ENCODE results near the gene PURB.

PURB gene

GRCh38 chr7:44897309-44897708 is 12.0 kb upstream of the PURB start:
- H3K4me3 ChIP-seq (replicated peaks; ENCODE audit: insufficient read depth, low read length), result no peak overlapping the region
- DNase-seq (ENCODE audit: low read depth in 1 of 2, low spot score in 1 of 2), result no peak
- H3K27ac ChIP-seq (replicated peaks), result no peak overlapping the region
- no peaks in the 10 kb centered on the region for H3K27me3 ChIP-seq (ENCODE audit: insufficient read depth, poor library complexity, severe bottlenecking)
- no peak for TF ChIP-seq SPI1 (IDR thresholded peaks at IDR 0.05; ENCODE audit: borderline replicate concordance, low read depth)
- no peak for TF ChIP-seq REST (IDR thresholded peaks at IDR 0.05; ENCODE audit: insufficient replicate concordance, low read depth)
- no peak for TF ChIP-seq GABPA (IDR thresholded peaks at IDR 0.05; ENCODE audit: low read depth)
- no peak for TF ChIP-seq POLR2AphosphoS5 (IDR thresholded peaks at IDR 0.05; ENCODE audit: low read depth)

GRCh38 chr7:44894888-44895580 is 9.7 kb upstream of the PURB start:
- H3K27me3 ChIP-seq (ENCODE audit: insufficient read depth, poor library complexity, severe bottlenecking), result no peaks in the 10 kb centered on the region
- no peak for DNase-seq (ENCODE audit: low read depth in 1 of 2, low spot score in 1 of 2)
- H3K27ac ChIP-seq (replicated peaks), result no peak overlapping the region
- no peak overlapping the region for H3K4me3 ChIP-seq (replicated peaks; ENCODE audit: insufficient read depth, low read length)
- no peak for TF ChIP-seq POLR2AphosphoS5 (IDR thresholded peaks at IDR 0.05; ENCODE audit: low read depth)
- no peak for TF ChIP-seq CTCF (IDR thresholded peaks at IDR 0.05; ENCODE audit: insufficient read depth, low read length)
- TF ChIP-seq GABPA (IDR thresholded peaks at IDR 0.05; ENCODE audit: low read depth), result no peak
- no peak for TF ChIP-seq SPI1 (IDR thresholded peaks at IDR 0.05; ENCODE audit: borderline replicate concordance, low read depth)
- no peak for TF ChIP-seq REST (IDR thresholded peaks at IDR 0.05; ENCODE audit: insufficient replicate concordance, low read depth)

GRCh38 chr7:44893710-44894234 is 8.4 kb upstream of the PURB start:
- DNase-seq (ENCODE audit: low read depth in 1 of 2, low spot score in 1 of 2), result no peak
- no peak for TF ChIP-seq GABPA (IDR thresholded peaks at IDR 0.05; ENCODE audit: low read depth)
- TF ChIP-seq POLR2AphosphoS5 (IDR thresholded peaks at IDR 0.05; ENCODE audit: low read depth), result no peak
- TF ChIP-seq SPI1 (IDR thresholded peaks at IDR 0.05; ENCODE audit: borderline replicate concordance, low read depth), result no peak
- no peak for TF ChIP-seq REST (IDR thresholded peaks at IDR 0.05; ENCODE audit: insufficient replicate concordance, low read depth)
- TF ChIP-seq CTCF (IDR thresholded peaks at IDR 0.05; ENCODE audit: insufficient read depth, low read length), result no peak
- no peak overlapping the region for H3K27ac ChIP-seq (replicated peaks)
- H3K4me3 ChIP-seq (replicated peaks; ENCODE audit: insufficient read depth, low read length), result no peak overlapping the region
- no peaks in the 10 kb centered on the region for H3K27me3 ChIP-seq (ENCODE audit: insufficient read depth, poor library complexity, severe bottlenecking)

All from HL-60 (cell line).